Measurements from ENCODE around the gene SCARB2.

SCARB2 gene

GRCh38 chr4:76238236-76238635 lies 24.6 kb upstream of the SCARB2 start:
- no peak for DNase-seq (ENCODE audit: low read depth)
- no peak overlapping the region for H3K4me3 ChIP-seq (ENCODE audit: low read depth, low read length)
- TF ChIP-seq CTCF (IDR thresholded peaks at IDR 0.05; ENCODE audit: control insufficient read depth, extremely low read depth, insufficient read depth): no peak

GRCh38 chr4:76235915-76236314 lies 22.3 kb upstream of the SCARB2 start:
- DNase-seq (ENCODE audit: low read depth): peak; percentile 58
- no peak overlapping the region for H3K4me3 ChIP-seq (ENCODE audit: low read depth, low read length)
- TF ChIP-seq CTCF (IDR thresholded peaks at IDR 0.05; ENCODE audit: control insufficient read depth, extremely low read depth, insufficient read depth): no peak

GRCh38 chr4:76235407-76235806 lies 21.8 kb upstream of the SCARB2 start:
- DNase-seq (ENCODE audit: low read depth): no peak
- H3K4me3 ChIP-seq (ENCODE audit: low read depth, low read length): no peak overlapping the region
- TF ChIP-seq CTCF (IDR thresholded peaks at IDR 0.05; ENCODE audit: control insufficient read depth, extremely low read depth, insufficient read depth): no peak

- H3K4me3 ChIP-seq (ENCODE audit: low read depth, low read length): no peak overlapping the region
- DNase-seq (ENCODE audit: low read depth): no peak
- TF ChIP-seq CTCF (IDR thresholded peaks at IDR 0.05; ENCODE audit: control insufficient read depth, extremely low read depth, insufficient read depth): no peak
Measured at GRCh38 chr4:76234679-76235044, 21.0 kb upstream of the SCARB2 start.

GRCh38 chr4:76233967-76234678 lies 20.5 kb upstream of the SCARB2 start:
- H3K4me3 ChIP-seq (ENCODE audit: low read depth, low read length): no peak overlapping the region
- DNase-seq (ENCODE audit: low read depth): no peak
- no peak for TF ChIP-seq CTCF (IDR thresholded peaks at IDR 0.05; ENCODE audit: control insufficient read depth, extremely low read depth, insufficient read depth)

GRCh38 chr4:76233529-76233928 lies 19.9 kb upstream of the SCARB2 start:
- no peak for DNase-seq (ENCODE audit: low read depth)
- no peak overlapping the region for H3K4me3 ChIP-seq (ENCODE audit: low read depth, low read length)

More at GRCh38 chr4:76233529-76233928, 19.9 kb upstream of the SCARB2 start:
- TF ChIP-seq CTCF (IDR thresholded peaks at IDR 0.05; ENCODE audit: control insufficient read depth, extremely low read depth, insufficient read depth): no peak
